Neural progenitor cell (in vitro differentiated cells): ENCODE measurements around the gene PDC.
"Not testable (repeated sequence)": the region's sequence is repeated elsewhere in the genome, so short reads cannot be mapped to it uniquely, and the experiment has no call there.

Experiments
- CTCF ChIP-seq: fragments of 200-600 bp; sonication (generic); IDR thresholded peaks from 2 replicates; pipeline ENCODE4 v1.5.1; 2017; ENCODE audit warnings: antibody characterized with exemption, mild to moderate bottlenecking
- EZH2 ChIP-seq: fragments of 200-600 bp; sonication (generic); IDR thresholded peaks from 2 replicates; pipeline ENCODE4 v1.6.1; 2017; ENCODE audit warnings: antibody characterized with exemption, mild to moderate bottlenecking, moderate library complexity

GRCh38 chr1:186401446-186401845 lies 59.5 kb downstream of the PDC start:
- not testable (repeated sequence) for TF ChIP-seq CTCF, EZH2
